NT2/D1 (cell line): ENCODE data around the gene GLIS1.

Source experiments
- YY1 ChIP-seq: IDR thresholded peaks from 2 replicates; pipeline ENCODE4 v1.6.1; 2011; ENCODE audit not compliant: insufficient read length, insufficient read depth
- ZNF274 ChIP-seq: IDR thresholded peaks from 2 replicates; pipeline ENCODE4 v1.6.1; 2011; ENCODE audit warnings: mild to moderate bottlenecking, low read depth, low read length

- no peak for TF ChIP-seq YY1
- TF ChIP-seq ZNF274 = no peak
Observed at GRCh38 chr1:53637511-53638359, 101.2 kb downstream of the GLIS1 start.
